Panc1 (cell line): ENCODE data around the gene DUOXA1.

Source experiments
- CTCF ChIP-seq: fragments of 450-650 bp; IDR thresholded peaks from 2 replicates; pipeline ENCODE4 v1.5.1; 2017; ENCODE audit warnings: mild to moderate bottlenecking
- POLR2AphosphoS5 ChIP-seq: IDR thresholded peaks from 2 replicates; pipeline ENCODE4 v1.6.1; 2012; ENCODE audit warnings: mild to moderate bottlenecking, low read depth, low read length, moderate library complexity
- REST ChIP-seq, 2 experiments: IDR thresholded peaks; 2 replicates each; pipeline ENCODE4 v1.6.1; 2011 to 2012; ENCODE audit warnings: low read depth in 2 of 2, control low read depth in 1 of 2, low read length in 1 of 2, mild to moderate bottlenecking in 1 of 2, moderate library complexity in 1 of 2; ENCODE audit not compliant: insufficient read depth in 1 of 2

DNA sequence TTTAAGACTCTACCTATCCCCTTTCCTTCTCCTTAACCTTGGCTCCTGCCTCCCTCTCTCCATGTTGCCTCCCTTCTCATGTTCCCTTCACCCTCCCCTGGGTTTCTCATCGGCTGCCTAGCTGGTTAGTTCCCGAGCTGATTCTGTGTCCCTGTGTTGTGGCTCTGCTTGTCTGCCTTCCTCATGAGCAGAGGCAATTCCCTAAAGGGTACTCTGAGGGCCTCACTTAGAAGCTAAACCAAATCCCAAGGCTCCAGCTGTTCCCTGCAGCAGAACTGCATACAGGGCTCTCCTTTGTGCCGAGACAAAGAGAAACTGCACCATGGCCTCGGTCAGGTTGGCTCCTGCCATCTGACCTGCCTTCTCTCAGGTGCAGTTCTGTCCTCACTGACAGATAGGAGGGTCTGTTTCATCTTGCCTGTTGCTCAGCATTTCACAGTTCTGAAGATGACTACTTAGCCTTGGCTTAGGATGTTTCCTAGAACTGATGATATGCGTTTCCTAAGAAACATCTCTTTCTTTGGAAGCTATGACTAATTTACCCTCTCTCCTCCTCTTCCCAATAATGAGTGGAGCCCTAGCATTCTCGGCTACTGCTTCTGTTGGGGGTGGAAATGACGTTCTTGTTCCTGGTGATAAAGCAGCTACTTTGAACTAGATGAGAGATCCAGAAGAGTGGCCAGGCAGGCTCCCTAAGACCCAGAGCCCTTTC is 27.2 kb upstream of the DUOXA1 start:
- TF ChIP-seq POLR2AphosphoS5 (no peak), CTCF (no peak), REST (IDR thresholded peaks at IDR 0.05; ENCODE audit: insufficient read depth in 1 of 2, low read depth in 2 of 2, low read length in 1 of 2) (no peak)
